IMR-90 (cell line): ENCODE measurements around the gene TRAP1. TPM values are rescaled to one million over a fixed set of nuclear protein-coding genes. Genes with fewer than 3 reads are reported as not detected.

Experiments
- ATAC-seq: fragments of 200-7000 bp; cut with Tn5 transposase; 2 replicates; pipeline ENCODE4 v1.9.1; 2020; ENCODE audit warnings: low read depth, mild to moderate bottlenecking, moderate library complexity
- BruUV-seq: library from RNA; stranded (reverse); fragments of 400-500 nt; replicated peaks from 2 replicates; lab custom pipeline; 2021; lab: Mats Ljungman, UMichigan
- CTCF ChIA-PET: fragments of 300-600 bp; formaldehyde crosslinking; extraction: SDS; loops from one replicate; lab custom pipeline; 2021; ENCODE audit warnings: antibody characterized with exemption; lab: Yijun Ruan, JAX
- POLR2A ChIA-PET: fragments of 300-600 bp; sonication (Branson Sonifier 250); formaldehyde crosslinking; loops from one replicate; lab custom pipeline; 2022; ENCODE audit warnings: antibody characterized with exemption; ENCODE audit not compliant: unreplicated experiment; lab: Charles Lee
- DNase-seq: peaks from one replicate; pipeline ENCODE4 v3.0.0; 2013
- H2AFZ ChIP-seq: replicated peaks from 2 replicates; pipeline ENCODE3; 2013; ENCODE audit warnings: low read length, mild to moderate bottlenecking; ENCODE audit not compliant: poor library complexity
- H2AK5ac ChIP-seq: 2 replicates; pipeline ENCODE4 v1.6.1; 2013; ENCODE audit warnings: low read depth, low read length, inconsistent platforms
- H2AK9ac ChIP-seq: replicated peaks from 2 replicates; pipeline ENCODE3; 2013; ENCODE audit warnings: mild to moderate bottlenecking, low read depth, low read length, moderate library complexity; ENCODE audit not compliant: poor library complexity
- H2BK120ac ChIP-seq: 2 replicates; pipeline ENCODE4 v1.6.1; 2013; ENCODE audit warnings: low read depth, low read length, inconsistent platforms
- H2BK15ac ChIP-seq: 3 replicates; pipeline ENCODE4 v1.6.1; 2013; ENCODE audit warnings: low read depth, low read length, inconsistent platforms
- H2BK20ac ChIP-seq: 2 replicates; pipeline ENCODE4 v1.6.1; 2013; ENCODE audit warnings: low read depth, mild to moderate bottlenecking, inconsistent platforms, low read length, moderate library complexity
- H2BK5ac ChIP-seq: 2 replicates; pipeline ENCODE4 v1.6.1; 2013; ENCODE audit warnings: mild to moderate bottlenecking, low read depth, low read length, inconsistent platforms; ENCODE audit not compliant: poor library complexity, severe bottlenecking
- H3K14ac ChIP-seq: replicated peaks from 2 replicates; pipeline ENCODE4 v1.6.1; 2013; ENCODE audit warnings: low read depth, low read length, inconsistent platforms
- H3K18ac ChIP-seq: 2 replicates; pipeline ENCODE4 v1.6.1; 2013; ENCODE audit warnings: low read depth, low read length, control low read depth
- H3K23ac ChIP-seq: 2 replicates; pipeline ENCODE4 v1.6.1; 2013; ENCODE audit warnings: low read depth, low read length, inconsistent platforms
- H3K27ac ChIP-seq: 2 replicates; pipeline ENCODE4 v1.5.1; 2013; ENCODE audit warnings: mild to moderate bottlenecking, control low read depth, low read length; ENCODE audit not compliant: insufficient read depth
- H3K27me3 ChIP-seq: 2 replicates; pipeline ENCODE4 v1.6.1; 2013; ENCODE audit warnings: low read length; ENCODE audit not compliant: control insufficient read depth, insufficient read depth
- H3K36me3 ChIP-seq: 2 replicates; pipeline ENCODE4 v1.6.1; 2013; ENCODE audit warnings: low read length, mixed read lengths; ENCODE audit not compliant: control insufficient read depth, insufficient read depth
- H3K4ac ChIP-seq: 2 replicates; pipeline ENCODE4 v1.6.1; 2013; ENCODE audit warnings: low read depth, low read length, inconsistent platforms
- H3K4me1 ChIP-seq: 2 replicates; pipeline ENCODE4 v1.6.1; 2013; ENCODE audit warnings: low read length, mixed read lengths; ENCODE audit not compliant: control insufficient read depth, insufficient read depth
- H3K4me2 ChIP-seq: 2 replicates; pipeline ENCODE4 v1.6.1; 2013; ENCODE audit warnings: low read depth, mild to moderate bottlenecking, control low read depth, low read length, moderate library complexity
- H3K4me3 ChIP-seq: 2 replicates; pipeline ENCODE4 v1.5.1; 2013; ENCODE audit warnings: low read depth, mild to moderate bottlenecking, control low read depth, low read length, moderate library complexity; ENCODE audit not compliant: insufficient read depth
- H3K56ac ChIP-seq: 2 replicates; pipeline ENCODE4 v1.6.1; 2013; ENCODE audit warnings: low read length, inconsistent platforms; ENCODE audit not compliant: insufficient read depth; ENCODE audit errors: extremely low read depth
- H3K79me1 ChIP-seq, 2 experiments: 2 replicates each; pipeline ENCODE4 v1.6.1; 2013; ENCODE audit warnings: low read length in 2 of 2, inconsistent platforms in 1 of 2, low read depth in 1 of 2
- H3K9ac ChIP-seq: 2 replicates; pipeline ENCODE4 v1.6.1; 2013; ENCODE audit warnings: low read depth, low read length, control low read depth
- H3K9me1 ChIP-seq: 2 replicates; pipeline ENCODE4 v1.6.1; 2013; ENCODE audit warnings: low read length, inconsistent platforms; ENCODE audit not compliant: insufficient read depth
- H3K9me3 ChIP-seq: 2 replicates; pipeline ENCODE4 v1.6.1; 2013; ENCODE audit warnings: low read length; ENCODE audit not compliant: control insufficient read depth, insufficient read depth
- H4K20me1 ChIP-seq: 2 replicates; pipeline ENCODE4 v1.6.1; 2013; ENCODE audit warnings: low read length, inconsistent platforms; ENCODE audit not compliant: insufficient read depth
- H4K5ac ChIP-seq: 2 replicates; pipeline ENCODE4 v1.6.1; 2013; ENCODE audit warnings: mild to moderate bottlenecking, low read depth, low read length, control low read depth
- H4K8ac ChIP-seq, 2 experiments: 2 replicates each; pipeline ENCODE4 v1.6.1; 2013; ENCODE audit warnings: low read depth in 2 of 2, low read length in 2 of 2, control low read depth in 1 of 2, inconsistent platforms in 1 of 2
- H4K91ac ChIP-seq: 2 replicates; pipeline ENCODE4 v1.6.1; 2013; ENCODE audit warnings: low read depth, low read length, inconsistent platforms; ENCODE audit not compliant: insufficient read depth
- RCOR1 ChIP-seq: IDR thresholded peaks from 2 replicates; pipeline ENCODE4 v1.6.1; 2012; ENCODE audit warnings: mild to moderate bottlenecking, low read length, improper control_type of control experiment; ENCODE audit not compliant: insufficient replicate concordance
- WGBS, 2 experiments: methylation state at CpG; one replicate each; pipeline versions ENCODE4 v1.1.5 to v1.1.7; 2013; ENCODE audit warnings: missing lambda C conversion rate in 2 of 2; ENCODE audit not compliant: insufficient read length in 1 of 2; ENCODE audit errors: extremely low coverage in 2 of 2; 5-methylcytosine and 5-hydroxymethylcytosine counted together
- dilution Hi-C: fragments of 300-500 bp; cut with HindIII; formaldehyde crosslinking; loops from one replicate; pipeline ENCODE4 v1.14.3; 2018; ENCODE audit warnings: low sequenced_read_pairs; ENCODE audit not compliant: unreplicated experiment
- in situ Hi-C: fragments of 300-500 bp; cut with MboI; formaldehyde crosslinking; loops from 3 replicates; pipeline ENCODE4 v1.14.3; 2019; ENCODE audit warnings: low sequenced_read_pairs, inconsistent platforms, mixed read lengths
- intact Hi-C: fragments of 100-400 bp; cut with micrococcal nuclease; formaldehyde crosslinking; loops from 2 replicates; pipeline ENCODE4 v1.10.0; 2022
- polyA plus RNA-seq, 3 experiments: library from polyadenylated mRNA; depleted of rRNA; stranded (reverse); fragments of >200 nt; gene quantifications; 2 replicates each; pipeline ENCODE4 v1.2.3, GENCODE V29; 2012; ENCODE audit warnings: low replicate concordance in 1 of 3
- total RNA-seq: library from RNA; depleted of rRNA; stranded (reverse); fragments of >200 nt; gene quantifications from 2 replicates; pipeline ENCODE4 v1.2.3, GENCODE V29; 2012

TRAP1 gene
- total and polyA plus RNA-seq, 2 of the 4 experiments (the other 2 are of a cell fraction), result 139 to 145 TPM

GRCh38 chr16:3681206-3681605, 36.1 kb downstream of the TRAP1 start:
- CTCF ChIA-PET, result interaction anchor here (1.1 kb wide), 1 partner anchor 592 kb away, joined by 3 read pairs; the partner anchor contains the start of gene TFAP4
- POLR2A ChIA-PET, result no interaction called here
- no peak overlapping the region for H3K56ac ChIP-seq
- no peak overlapping the region for H2AFZ ChIP-seq
- no peak overlapping the region for H4K91ac ChIP-seq
- H2BK15ac ChIP-seq, result no peak overlapping the region
- dilution Hi-C loops (no loop called here), in situ Hi-C loops (no loop called here), intact Hi-C loops (no loop called here)
- H2AK9ac ChIP-seq, result no peak overlapping the region
- H3K4ac ChIP-seq, result no peak overlapping the region
- no peak overlapping the region for H3K9ac ChIP-seq
- H2BK5ac ChIP-seq, result no peak overlapping the region
- DNase-seq (no peak), ATAC-seq (no peak)
- H3K9me1 ChIP-seq, result no peaks in the 10 kb centered on the region; the same call in 1 of the 2 replicates
- WGBS, 2 experiments, result 88% methylated on average over 1 of the region's 3 CpGs; no CpG with 5 or more reads in 1 of the 2 experiments
- no peak overlapping the region for H3K4me2 ChIP-seq
- H3K4me3 ChIP-seq, result no peak overlapping the region
- H4K20me1 ChIP-seq, result 0 out of 2 replicates have a peak, but pooled peaks cover 2% of the 10 kb centered on the region
- H3K9me3 ChIP-seq, result no peaks in the 10 kb centered on the region
- no peak overlapping the region for H3K14ac ChIP-seq
- no TSS peak for BruUV-seq
- no peaks in the 10 kb centered on the region for H3K4me1 ChIP-seq
- H2BK20ac ChIP-seq, result no peak overlapping the region
- no peak overlapping the region for H3K23ac ChIP-seq
- TF ChIP-seq RCOR1, result no peak
- no peak overlapping the region for H2AK5ac ChIP-seq
- H3K79me1 ChIP-seq, result peaks cover 0 to 7% of the 10 kb centered on the region in 2 experiments; a peak in 2 of 4 replicates
- no peak overlapping the region for H2BK120ac ChIP-seq
- H4K5ac ChIP-seq, result no peak overlapping the region
- H3K18ac ChIP-seq, result no peak overlapping the region
- H3K36me3 ChIP-seq, result peaks cover 34% of the 10 kb centered on the region
- H3K27me3 ChIP-seq, result no peaks in the 10 kb centered on the region
- no peak overlapping the region for H3K27ac ChIP-seq
- no peak overlapping the region for H4K8ac ChIP-seq
